B cell (primary cell): Measurements from ENCODE around the gene IGSF9. TPM values are rescaled to one million over a fixed set of nuclear protein-coding genes. Genes with fewer than 3 reads are reported as not detected.

Source experiments
- ATAC-seq: fragments of 200-7000 bp; cut with Tn5 transposase; one replicate; pipeline ENCODE4 v1.10.0; 2021; ENCODE audit warnings: low read depth, mild to moderate bottlenecking, moderate number of reproducible peaks, moderate library complexity
- CTCF ChIA-PET: fragments of 350-600 bp; sonication (Branson Sonifier 250); formaldehyde crosslinking; loops from one replicate; lab custom pipeline; 2021; ENCODE audit warnings: antibody characterized with exemption, inconsistent platforms; lab: Charles Lee
- POLR2A ChIA-PET: fragments of 350-600 bp; sonication (Branson Sonifier 250); formaldehyde crosslinking; loops from one replicate; lab custom pipeline; 2021; ENCODE audit warnings: antibody characterized with exemption; lab: Charles Lee
- DNase-seq: peaks from one replicate; pipeline ENCODE4 v3.0.0; 2013
- H2AFZ ChIP-seq: 2 replicates; pipeline ENCODE4 v1.6.1; 2012; ENCODE audit warnings: mild to moderate bottlenecking, low read depth, low read length; ENCODE audit not compliant: insufficient read depth, poor library complexity, severe bottlenecking
- H3K27ac ChIP-seq, 2 donors: 1 replicate in 1 of 2; 2 replicates in 1 of 2; pipeline ENCODE4 v1.5.1; 2012 to 2013; ENCODE audit warnings: low read length in 2 of 2, mild to moderate bottlenecking in 2 of 2, moderate library complexity in 1 of 2
- H3K27me3 ChIP-seq, 4 experiments: fragments of 200-600 bp in 1 of 4; sonication (generic) in 1 of 4; replicated peaks in 1 of 4; 1 replicate in 2 of 4; 2 replicates in 2 of 4; pipeline versions ENCODE4 v1.6.1 to v1.7.0; 2013 to 2016; ENCODE audit warnings: low read length in 3 of 4, mild to moderate bottlenecking in 2 of 4, mixed read lengths in 1 of 4, moderate library complexity in 1 of 4; ENCODE audit not compliant: insufficient read depth in 4 of 4, control insufficient read depth in 3 of 4; ENCODE audit errors: control extremely low read depth in 1 of 4
- H3K36me3 ChIP-seq, 2 experiments: replicated peaks in 1 of 2; 1 replicate in 1 of 2; 2 replicates in 1 of 2; pipeline versions ENCODE4 v1.6.1 to v1.7.1; 2013; ENCODE audit warnings: low read length in 1 of 2; ENCODE audit not compliant: insufficient read depth in 2 of 2, control insufficient read depth in 1 of 2; ENCODE audit errors: control extremely low read depth in 1 of 2, extremely low read depth in 1 of 2
- H3K4me1 ChIP-seq, 2 donors: fragments of 200-600 bp in 1 of 2; sonication (generic) in 1 of 2; 1 replicate in 1 of 2; 2 replicates in 1 of 2; pipeline versions ENCODE4 v1.5.1 to v1.6.1; 2013 to 2017; ENCODE audit warnings: low read length in 2 of 2; ENCODE audit not compliant: control insufficient read depth in 2 of 2, insufficient read depth in 2 of 2
- H3K4me2 ChIP-seq: replicated peaks from 2 replicates; pipeline ENCODE3; 2012; ENCODE audit warnings: mild to moderate bottlenecking, low read depth, low read length; ENCODE audit not compliant: poor library complexity, severe bottlenecking
- H3K4me3 ChIP-seq, 5 experiments: fragments of 200-600 bp in 1 of 5; sonication (generic) in 1 of 5; 1 replicate in 3 of 5; 2 replicates in 2 of 5; pipeline versions ENCODE4 v1.5.1 to v1.7.0; 2011 to 2016; ENCODE audit warnings: low read length in 4 of 5, mild to moderate bottlenecking in 4 of 5, low read depth in 2 of 5, control low read depth in 1 of 5, moderate library complexity in 1 of 5; ENCODE audit not compliant: insufficient read depth in 1 of 5; ENCODE audit errors: control extremely low read depth in 1 of 5, extremely low read depth in 1 of 5
- H3K79me2 ChIP-seq: fragments of 200-600 bp; sonication (generic); one replicate; pipeline ENCODE4 v1.6.0; 2016; ENCODE audit warnings: low read length; ENCODE audit not compliant: control insufficient read depth, insufficient read depth
- H3K9ac ChIP-seq: fragments of 200-600 bp; sonication (generic); 2 replicates; pipeline ENCODE4 v1.6.1; 2017; ENCODE audit warnings: mild to moderate bottlenecking, low read length, moderate library complexity
- H3K9me3 ChIP-seq, 3 donors: one replicate each; pipeline versions ENCODE4 v1.6.1 to v1.7.1; 2013; ENCODE audit warnings: low read length in 2 of 3; ENCODE audit not compliant: control insufficient read depth in 2 of 3, insufficient read depth in 1 of 3; ENCODE audit errors: control extremely low read depth in 1 of 3
- H4K20me1 ChIP-seq: 2 replicates; pipeline ENCODE4 v1.6.0; 2012; ENCODE audit warnings: mild to moderate bottlenecking, low read length; ENCODE audit not compliant: insufficient read depth, control insufficient read depth, poor library complexity, severe bottlenecking
- H3K27ac Mint-ChIP-seq: one replicate; pipeline ENCODE4 v1.8.0; 2021; ENCODE audit warnings: mixed read lengths
- H3K27me3 Mint-ChIP-seq: one replicate; pipeline ENCODE4 v1.8.0; 2021; ENCODE audit warnings: mixed read lengths
- H3K4me1 Mint-ChIP-seq: one replicate; pipeline ENCODE4 v1.8.0; 2021; ENCODE audit warnings: mixed read lengths
- H3K4me3 Mint-ChIP-seq: one replicate; pipeline ENCODE4 v1.8.0; 2021; ENCODE audit warnings: mixed read lengths
- H3K9me3 Mint-ChIP-seq: one replicate; pipeline ENCODE4 v1.8.0; 2022; ENCODE audit warnings: mixed read lengths; ENCODE audit not compliant: insufficient read depth
- CTCF ChIP-seq: fragments of 200-600 bp; IDR thresholded peaks from one replicate; pipeline ENCODE4 v1.8.0; 2022; ENCODE audit warnings: antibody characterized with exemption, mild to moderate bottlenecking
- EZH2 ChIP-seq: IDR thresholded peaks from 2 replicates; pipeline ENCODE4 v1.6.1; 2012; ENCODE audit warnings: borderline replicate concordance, low read depth, mild to moderate bottlenecking, moderate library complexity, low read length; ENCODE audit not compliant: insufficient read depth, poor library complexity, severe bottlenecking
- WGBS: methylation state at CpG from one replicate; pipeline ENCODE4 v1.1.5; 2013; ENCODE audit warnings: missing lambda C conversion rate; ENCODE audit not compliant: insufficient coverage; 5-methylcytosine and 5-hydroxymethylcytosine counted together
- intact Hi-C: fragments of 100-400 bp; cut with micrococcal nuclease; formaldehyde crosslinking; loops from one replicate; pipeline ENCODE4 v1.10.0; 2022
- polyA plus RNA-seq: library from polyadenylated mRNA; depleted of rRNA; stranded (reverse); fragments of >200 nt; gene quantifications from 2 replicates; pipeline ENCODE4 v1.2.3, GENCODE V29; 2012
- total RNA-seq, 2 donors: library from RNA; stranded (reverse); fragments of 120-200 nt in 1 of 2; gene quantifications; 1 replicate in 1 of 2; 2 replicates in 1 of 2; pipeline versions ENCODE4 v1.2.3 to v1.2.4, GENCODE V29; 2013 to 2022

The IGSF9 gene
- total and polyA plus RNA-seq, 2 donors (not counting 1 experiment from before 2014, with no cell fraction given), result 0.36 to 0.37 TPM

- TF ChIP-seq CTCF, result no peak
- TF ChIP-seq EZH2, result no peak
- CTCF ChIA-PET, result interaction anchor here (2.5 to 8.7 kb wide), 3 partner anchors 16 to 87 kb away, joined by 12 to 81 read pairs (median 76); no protein-coding TSS in a partner anchor
- H3K4me1 ChIP-seq, result peaks cover 35 to 49% of the 10 kb centered on the region in 2 donors
- WGBS, result 96% methylated on average over 10 of the region's 10 CpGs
- H4K20me1 ChIP-seq, result peaks cover 38% of the 10 kb centered on the region
- H3K4me3 ChIP-seq, result no peak overlapping the region
- H3K27me3 ChIP-seq, result no peaks in the 10 kb centered on the region
- peaks cover 56% of the 10 kb centered on the region for H3K79me2 ChIP-seq
- peaks cover 4 to 52% of the 10 kb centered on the region in 2 experiments for H3K36me3 ChIP-seq
- H2AFZ ChIP-seq, result no peak overlapping the region
- POLR2A ChIA-PET, result no interaction called here
- peaks cover 0 to 4% (median 0%) of the 10 kb centered on the region in 3 donors for H3K9me3 ChIP-seq
- intact Hi-C loops, result loop anchor here (5.0 to 10.0 kb wide), 3 partner anchors 177 to 1825 kb away; partner anchors contain the start of genes DUSP12, IGSF8 and USF1
- no peaks in the 10 kb centered on the region for H3K9me3 Mint-ChIP-seq
- H3K4me2 ChIP-seq, result peak overlapping the region; percentile 99
- H3K9ac ChIP-seq, result no peak overlapping the region
- H3K27me3 Mint-ChIP-seq, result no peaks in the 10 kb centered on the region
- no peak overlapping the region for H3K4me3 Mint-ChIP-seq
- no peak for ATAC-seq
- H3K27ac ChIP-seq, result peak overlapping the region; percentile 98 to 100
- DNase-seq, result no peak
- peaks cover 63% of the 10 kb centered on the region for H3K4me1 Mint-ChIP-seq
- peak overlapping the region; percentile 99 for H3K27ac Mint-ChIP-seq
These were observed 25.2 kb downstream of the IGSF9 start for GRCh38 chr1:159920202-159920601.

DNA sequence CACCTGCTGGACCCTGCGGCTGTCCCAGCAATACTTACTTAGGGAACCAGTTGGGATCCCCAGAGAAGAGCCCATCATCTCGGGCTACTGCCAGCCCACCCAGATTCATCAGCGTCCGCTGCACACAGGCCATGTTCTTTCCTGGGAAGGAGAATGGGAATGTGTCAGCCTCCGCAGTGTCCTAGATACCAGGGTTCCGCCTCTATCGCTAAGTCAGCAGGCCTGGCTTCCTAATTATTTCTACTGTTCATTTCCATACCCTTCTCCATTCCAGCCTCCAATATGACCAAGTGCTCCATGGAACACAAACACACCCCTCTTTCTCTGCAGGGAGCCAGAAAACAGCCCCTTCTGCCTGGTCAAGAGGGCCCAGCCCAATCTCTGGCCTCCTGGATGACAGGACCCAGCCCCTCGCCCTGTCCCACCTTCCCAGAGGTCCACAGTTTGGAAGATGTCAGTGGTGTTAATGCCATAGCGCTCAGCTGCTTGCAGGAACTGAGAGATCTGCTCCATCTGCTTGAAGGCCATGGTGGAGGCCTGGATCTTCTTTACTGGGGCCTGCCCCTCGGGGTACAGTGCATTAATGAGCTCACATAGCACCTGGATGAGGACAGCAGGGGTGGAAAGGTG lies 26.1 kb downstream of the IGSF9 start:
- Histone ChIP-seq H3K36me3 (peaks cover 4 to 52% of the 10 kb centered on the region in 2 experiments), H3K9ac (no peak overlapping the region), H3K4me1 (peaks cover 35 to 49% of the 10 kb centered on the region in 2 donors), H3K27me3 (no peaks in the 10 kb centered on the region), H3K27ac (peak overlapping the region; percentile 98 to 100), H3K9me3 (no peaks in the 10 kb centered on the region), H3K4me3 (no peak overlapping the region), H3K4me2 (no peak overlapping the region), H4K20me1 (peaks cover 29% of the 10 kb centered on the region), H3K79me2 (peaks cover 48% of the 10 kb centered on the region), H2AFZ (no peak overlapping the region)
- Mint-ChIP-seq H3K27ac (peak overlapping the region; percentile 99), H3K27me3 (no peaks in the 10 kb centered on the region), H3K4me1 (peaks cover 67% of the 10 kb centered on the region), H3K9me3 (no peaks in the 10 kb centered on the region), H3K4me3 (no peak overlapping the region)
- POLR2A ChIA-PET, result no interaction called here
- no peak for ATAC-seq
- CTCF ChIA-PET, result interaction anchor here (1.6 to 8.7 kb wide), 3 partner anchors 17 to 87 kb away, joined by 4 to 81 read pairs (median 76); no protein-coding TSS in a partner anchor
- 93% methylated on average over 10 of the region's 10 CpGs for WGBS
- TF ChIP-seq CTCF, result no peak
- no peak for TF ChIP-seq EZH2
- intact Hi-C loops, result no loop called here
- DNase-seq, result peak; percentile 20
